Astrocyte of the cerebellum (primary cell): ENCODE measurements around the gene STK38.
"Not testable (repeated sequence)": the region's sequence is repeated elsewhere in the genome, so short reads cannot be mapped to it uniquely, and the experiment has no call there.

Experiments
- DNase-seq: peaks from one replicate; pipeline ENCODE4 v3.0.0-alpha.2; 2011; ENCODE audit warnings: low read depth
- H3K4me3 ChIP-seq: 2 replicates; pipeline ENCODE4 v1.5.1; 2011; ENCODE audit warnings: mild to moderate bottlenecking, low read depth, low read length, moderate library complexity
- in situ Hi-C: cut with HindIII; loops from 2 replicates; pipeline ENCODE4 v1.10.0; 2017; ENCODE audit warnings: low sequenced_read_pairs
- TF ChIP-seq, protein P1 (sequence below): IDR thresholded peaks from 2 replicates; pipeline ENCODE4 v1.5.1; 2012; ENCODE audit warnings: low read length, low read depth, moderate library complexity, mild to moderate bottlenecking; ENCODE audit errors: missing control alignments

STK38 gene

DNA sequence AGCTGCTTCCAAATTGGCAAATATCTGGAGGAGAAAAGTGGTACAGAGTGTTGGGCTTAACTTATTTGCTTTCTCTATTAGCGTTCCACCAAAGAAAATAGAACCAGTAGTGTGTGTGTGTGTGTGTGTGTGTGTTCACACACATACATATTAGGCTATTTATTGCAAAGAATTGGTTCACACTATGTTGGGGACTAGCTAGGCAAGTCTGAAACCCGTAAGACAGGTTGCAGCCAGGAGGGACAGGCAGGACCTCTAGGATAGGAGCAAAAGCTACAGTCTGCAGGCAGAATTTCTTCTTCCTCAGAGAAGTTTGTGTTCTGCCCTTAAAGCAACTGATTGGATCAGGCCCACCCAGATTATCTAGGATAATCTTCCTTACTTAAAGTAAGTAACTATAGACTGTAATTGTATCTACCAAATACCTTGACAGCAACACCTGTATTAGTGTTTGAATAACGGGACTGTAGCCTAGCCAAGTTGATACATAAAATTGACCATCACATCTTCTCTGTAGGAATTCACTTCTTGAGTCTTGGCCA is 91.7 kb downstream of the STK38 start:
- TF ChIP-seq, protein P1, sequence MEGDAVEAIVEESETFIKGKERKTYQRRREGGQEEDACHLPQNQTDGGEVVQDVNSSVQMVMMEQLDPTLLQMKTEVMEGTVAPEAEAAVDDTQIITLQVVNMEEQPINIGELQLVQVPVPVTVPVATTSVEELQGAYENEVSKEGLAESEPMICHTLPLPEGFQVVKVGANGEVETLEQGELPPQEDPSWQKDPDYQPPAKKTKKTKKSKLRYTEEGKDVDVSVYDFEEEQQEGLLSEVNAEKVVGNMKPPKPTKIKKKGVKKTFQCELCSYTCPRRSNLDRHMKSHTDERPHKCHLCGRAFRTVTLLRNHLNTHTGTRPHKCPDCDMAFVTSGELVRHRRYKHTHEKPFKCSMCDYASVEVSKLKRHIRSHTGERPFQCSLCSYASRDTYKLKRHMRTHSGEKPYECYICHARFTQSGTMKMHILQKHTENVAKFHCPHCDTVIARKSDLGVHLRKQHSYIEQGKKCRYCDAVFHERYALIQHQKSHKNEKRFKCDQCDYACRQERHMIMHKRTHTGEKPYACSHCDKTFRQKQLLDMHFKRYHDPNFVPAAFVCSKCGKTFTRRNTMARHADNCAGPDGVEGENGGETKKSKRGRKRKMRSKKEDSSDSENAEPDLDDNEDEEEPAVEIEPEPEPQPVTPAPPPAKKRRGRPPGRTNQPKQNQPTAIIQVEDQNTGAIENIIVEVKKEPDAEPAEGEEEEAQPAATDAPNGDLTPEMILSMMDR, result no peak
- in situ Hi-C loops, result no loop called here
- no peak for DNase-seq
- no peak overlapping the region for H3K4me3 ChIP-seq

DNA sequence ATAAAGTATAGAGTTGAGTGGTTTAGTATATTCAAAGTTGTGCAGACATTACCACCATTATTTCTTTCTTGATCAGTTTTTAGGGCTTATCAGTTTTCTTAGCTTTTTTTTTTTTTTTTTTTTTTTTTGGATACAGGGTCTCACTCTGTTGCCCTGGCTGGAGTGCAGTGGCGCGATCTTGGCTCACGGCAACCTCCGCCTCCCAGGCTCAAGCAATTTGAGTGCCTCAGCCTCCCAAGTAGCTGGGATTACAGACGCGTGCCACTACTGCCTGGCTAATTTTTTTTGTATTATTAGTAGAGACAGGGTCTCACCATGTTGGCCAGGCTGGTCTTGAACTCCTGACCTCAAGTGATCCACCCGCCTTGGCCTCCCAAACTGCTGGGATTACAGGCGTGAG is 94.4 kb downstream of the STK38 start:
- in situ Hi-C loops, DNase-seq, H3K4me3 ChIP-seq: not testable (repeated sequence)

GRCh38 chr6:36449173-36449572 is 98.1 kb downstream of the STK38 start:
- in situ Hi-C loops, DNase-seq, H3K4me3 ChIP-seq: not testable (repeated sequence)

- TF ChIP-seq, protein P1, result no peak
- DNase-seq, result no peak
- no peak overlapping the region for H3K4me3 ChIP-seq
- in situ Hi-C loops, result no loop called here
Observed at GRCh38 chr6:36445621-36446020, 101.7 kb downstream of the STK38 start.

- peak overlapping the region; percentile 88 for H3K4me3 ChIP-seq
- peak; percentile 67 for DNase-seq
- TF ChIP-seq, protein P1, result no peak
- in situ Hi-C loops, result no loop called here
Observed at GRCh38 chr6:36444470-36444869, 102.8 kb downstream of the STK38 start.
